SU-DHL-6 (cell line): ENCODE results near the gene PARP12.

Experiments used
- CTCF ChIP-seq: fragments of 200-600 bp; sonication (generic); IDR thresholded peaks from one replicate; pipeline ENCODE4 v1.5.1; 2017; ENCODE audit warnings: antibody characterized with exemption, mild to moderate bottlenecking, low read length, moderate library complexity; ENCODE audit not compliant: insufficient read depth, poor library complexity, severe bottlenecking
- EZH2phosphoT487 ChIP-seq: fragments of 200-600 bp; sonication (generic), shearing (Covaris generic); conservative IDR thresholded peaks from 2 replicates; pipeline ENCODE4 v1.6.1; 2018; ENCODE audit warnings: mild to moderate bottlenecking, antibody characterized with exemption, low read length, moderate library complexity, mixed read lengths

GRCh38 chr7:140041659-140042385 is 20.9 kb downstream of the PARP12 start:
- TF ChIP-seq CTCF: no peak
- TF ChIP-seq EZH2phosphoT487: no peak
